WTC11 (cell line): ENCODE data around the gene SPDL1. TPM values are rescaled to one million over a fixed set of nuclear protein-coding genes. Genes with fewer than 3 reads are reported as not detected.

ENCODE experiments used
- ATAC-seq: fragments of 200-7000 bp; cut with Tn5 transposase; 2 replicates; pipeline ENCODE4 v1.10.0; 2021; ENCODE audit warnings: mild to moderate bottlenecking, moderate library complexity
- CTCF ChIA-PET: fragments of 300-600 bp; sonication (Branson Sonifier 250); formaldehyde crosslinking; loops from one replicate; lab custom pipeline; 2021; ENCODE audit warnings: antibody characterized with exemption; lab: Charles Lee
- POLR2A ChIA-PET: fragments of 350-600 bp; sonication (Branson Sonifier 250); formaldehyde crosslinking; loops from one replicate; lab custom pipeline; 2021; ENCODE audit warnings: antibody characterized with exemption; lab: Charles Lee
- DNase-seq: peaks from one replicate; pipeline ENCODE4 v3.0.0; 2021; ENCODE audit warnings: low spot score
- H3K27ac Mint-ChIP-seq: 2 replicates; pipeline ENCODE4 v1.8.0; 2021; ENCODE audit warnings: mixed read lengths
- H3K27me3 Mint-ChIP-seq: 2 replicates; pipeline ENCODE4 v1.8.0; 2021; ENCODE audit warnings: low read depth, mild to moderate bottlenecking, moderate library complexity, mixed read lengths
- H3K36me3 Mint-ChIP-seq: 2 replicates; pipeline ENCODE4 v1.8.0; 2021; ENCODE audit warnings: mixed read lengths
- H3K4me1 Mint-ChIP-seq: 2 replicates; pipeline ENCODE4 v1.8.0; 2022; ENCODE audit warnings: mixed read lengths
- H3K4me3 Mint-ChIP-seq: 2 replicates; pipeline ENCODE4 v1.8.0; 2021; ENCODE audit warnings: mild to moderate bottlenecking, moderate library complexity, mixed read lengths
- H3K9me3 Mint-ChIP-seq: 2 replicates; pipeline ENCODE4 v1.8.0; 2021; ENCODE audit warnings: mixed read lengths
- ATF1 ChIP-seq: sonication (generic); formaldehyde crosslinking; IDR thresholded peaks from 2 replicates; pipeline ENCODE4 v1.8.1; 2023; ENCODE audit warnings: mild to moderate bottlenecking, moderate library complexity, missing genetic modification reagents
- CBFB ChIP-seq: sonication (generic); formaldehyde crosslinking; IDR thresholded peaks from 2 replicates; pipeline ENCODE4 v1.8.1; 2022; ENCODE audit warnings: mild to moderate bottlenecking, low read depth, missing genetic modification reagents
- CREB1 ChIP-seq: sonication (generic); formaldehyde crosslinking; IDR thresholded peaks from 2 replicates; pipeline ENCODE4 v1.8.0; 2023; ENCODE audit warnings: mild to moderate bottlenecking, missing genetic modification reagents
- E2F4 ChIP-seq: sonication (generic); formaldehyde crosslinking; IDR thresholded peaks from 2 replicates; pipeline ENCODE4 v1.8.1; 2022; ENCODE audit warnings: low read depth, mild to moderate bottlenecking, moderate library complexity, missing genetic modification reagents, borderline replicate concordance
- ESRRA ChIP-seq: sonication (generic); formaldehyde crosslinking; IDR thresholded peaks from 2 replicates; pipeline ENCODE4 v1.8.1; 2022; ENCODE audit warnings: mild to moderate bottlenecking, missing genetic modification reagents, borderline replicate concordance
- FOXP1 ChIP-seq: sonication (generic); formaldehyde crosslinking; IDR thresholded peaks from 2 replicates; pipeline ENCODE4 v1.8.0; 2022; ENCODE audit warnings: missing genetic modification reagents, mild to moderate bottlenecking, moderate library complexity, borderline replicate concordance
- HMGXB4 ChIP-seq: sonication (generic); formaldehyde crosslinking; IDR thresholded peaks from 2 replicates; pipeline ENCODE4 v1.8.1; 2023; ENCODE audit warnings: mild to moderate bottlenecking, moderate library complexity, missing genetic modification reagents
- JUN ChIP-seq: sonication (generic); formaldehyde crosslinking; IDR thresholded peaks from 2 replicates; pipeline ENCODE4 v1.8.0; 2023; ENCODE audit warnings: mild to moderate bottlenecking, missing genetic modification reagents
- NFATC4 ChIP-seq: fragments of 250-450 bp; sonication (Bioruptor Pico); IDR thresholded peaks from 2 replicates; pipeline ENCODE4 v1.9.0; 2021; ENCODE audit warnings: mild to moderate bottlenecking
- NFE2L1 ChIP-seq: sonication (generic); formaldehyde crosslinking; IDR thresholded peaks from 2 replicates; pipeline ENCODE4 v1.8.1; 2023; ENCODE audit warnings: missing genetic modification reagents
- NR1H2 ChIP-seq: sonication (generic); formaldehyde crosslinking; IDR thresholded peaks from 2 replicates; pipeline ENCODE4 v1.9.0; 2021; ENCODE audit warnings: mild to moderate bottlenecking, moderate library complexity, missing genetic modification reagents
- SMAD3 ChIP-seq: sonication (generic); formaldehyde crosslinking; IDR thresholded peaks from 2 replicates; pipeline ENCODE4 v1.8.0; 2022; ENCODE audit warnings: missing genetic modification reagents, mild to moderate bottlenecking, borderline replicate concordance
- SP1 ChIP-seq: sonication (generic); formaldehyde crosslinking; conservative IDR thresholded peaks from 2 replicates; pipeline ENCODE4 v1.8.1; 2022; ENCODE audit warnings: missing genetic modification reagents
- USF2 ChIP-seq: sonication (generic); formaldehyde crosslinking; IDR thresholded peaks from 2 replicates; pipeline ENCODE4 v1.8.1; 2023; ENCODE audit warnings: mild to moderate bottlenecking, missing genetic modification reagents, moderate library complexity
- total RNA-seq: library from RNA; stranded (reverse); gene quantifications from 3 replicates; pipeline ENCODE4 v1.2.3, GENCODE V29; 2021
- TF ChIP-seq, protein P1 (sequence below): fragments of 250-450 bp; sonication (Bioruptor Pico); IDR thresholded peaks from 2 replicates; pipeline ENCODE4 v1.9.0; 2021; ENCODE audit warnings: mild to moderate bottlenecking
- TF ChIP-seq, protein P2 (sequence below): sonication (generic); formaldehyde crosslinking; IDR thresholded peaks from 2 replicates; pipeline ENCODE4 v1.8.1; 2022; ENCODE audit warnings: low read depth, missing genetic modification reagents, borderline replicate concordance
- TF ChIP-seq, protein P3 (sequence below): fragments of 250-450 bp; sonication (Bioruptor Pico); IDR thresholded peaks from 2 replicates; pipeline ENCODE4 v1.9.0; 2021; ENCODE audit warnings: moderate library complexity, mild to moderate bottlenecking, inconsistent platforms, borderline replicate concordance
- TF ChIP-seq, protein P4 (sequence below): sonication (generic); formaldehyde crosslinking; IDR thresholded peaks from 2 replicates; pipeline ENCODE4 v1.8.1; 2022; ENCODE audit warnings: mild to moderate bottlenecking, moderate library complexity, missing genetic modification reagents
- TF ChIP-seq, protein P5 (sequence below): sonication (generic); formaldehyde crosslinking; IDR thresholded peaks from 2 replicates; pipeline ENCODE4 v1.8.1; 2023; ENCODE audit warnings: mild to moderate bottlenecking, missing genetic modification reagents, moderate library complexity
- TF ChIP-seq, protein P6 (sequence below): sonication (generic); formaldehyde crosslinking; IDR thresholded peaks from 2 replicates; pipeline ENCODE4 v1.8.0; 2022; ENCODE audit warnings: mild to moderate bottlenecking, missing genetic modification reagents
- TF ChIP-seq, protein P7 (sequence below): sonication (generic); formaldehyde crosslinking; IDR thresholded peaks from 2 replicates; pipeline ENCODE4 v1.8.1; 2023; ENCODE audit warnings: mild to moderate bottlenecking, missing genetic modification reagents

The SPDL1 gene
- total RNA-seq, 1 experiment from 2014 or later = 35.1 TPM

GRCh38 chr5:169636477-169637084 lies 53.0 kb downstream of the SPDL1 start (continued):
- TF ChIP-seq, protein P1, sequence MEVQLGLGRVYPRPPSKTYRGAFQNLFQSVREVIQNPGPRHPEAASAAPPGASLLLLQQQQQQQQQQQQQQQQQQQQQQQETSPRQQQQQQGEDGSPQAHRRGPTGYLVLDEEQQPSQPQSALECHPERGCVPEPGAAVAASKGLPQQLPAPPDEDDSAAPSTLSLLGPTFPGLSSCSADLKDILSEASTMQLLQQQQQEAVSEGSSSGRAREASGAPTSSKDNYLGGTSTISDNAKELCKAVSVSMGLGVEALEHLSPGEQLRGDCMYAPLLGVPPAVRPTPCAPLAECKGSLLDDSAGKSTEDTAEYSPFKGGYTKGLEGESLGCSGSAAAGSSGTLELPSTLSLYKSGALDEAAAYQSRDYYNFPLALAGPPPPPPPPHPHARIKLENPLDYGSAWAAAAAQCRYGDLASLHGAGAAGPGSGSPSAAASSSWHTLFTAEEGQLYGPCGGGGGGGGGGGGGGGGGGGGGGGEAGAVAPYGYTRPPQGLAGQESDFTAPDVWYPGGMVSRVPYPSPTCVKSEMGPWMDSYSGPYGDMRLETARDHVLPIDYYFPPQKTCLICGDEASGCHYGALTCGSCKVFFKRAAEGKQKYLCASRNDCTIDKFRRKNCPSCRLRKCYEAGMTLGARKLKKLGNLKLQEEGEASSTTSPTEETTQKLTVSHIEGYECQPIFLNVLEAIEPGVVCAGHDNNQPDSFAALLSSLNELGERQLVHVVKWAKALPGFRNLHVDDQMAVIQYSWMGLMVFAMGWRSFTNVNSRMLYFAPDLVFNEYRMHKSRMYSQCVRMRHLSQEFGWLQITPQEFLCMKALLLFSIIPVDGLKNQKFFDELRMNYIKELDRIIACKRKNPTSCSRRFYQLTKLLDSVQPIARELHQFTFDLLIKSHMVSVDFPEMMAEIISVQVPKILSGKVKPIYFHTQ (CRISPR knock-in tag) = no peak
- TF ChIP-seq NR1H2 (CRISPR knock-in tag) (no peak), ESRRA (CRISPR knock-in tag) (no peak)

- DNase-seq (peak; percentile 40), ATAC-seq (peak; percentile 72)
- H3K36me3 Mint-ChIP-seq = peaks cover 17% of the 10 kb centered on the region
- H3K9me3 Mint-ChIP-seq = peaks cover 22% of the 10 kb centered on the region
- ChIA-PET POLR2A (no interaction called here), CTCF (interaction anchor here (0.8 kb wide), 1 partner anchor 343 kb away, joined by 4 read pairs; the partner anchor contains the start of gene INSYN2B)
- no peak within 1 kb of the TSS for H3K27ac Mint-ChIP-seq
- H3K4me3 Mint-ChIP-seq = peak within 1 kb of the TSS; percentile 90
- peaks cover 30% of the 10 kb centered on the region for H3K27me3 Mint-ChIP-seq
- peaks cover 22% of the 10 kb centered on the region for H3K4me1 Mint-ChIP-seq
- TF ChIP-seq, protein P2, sequence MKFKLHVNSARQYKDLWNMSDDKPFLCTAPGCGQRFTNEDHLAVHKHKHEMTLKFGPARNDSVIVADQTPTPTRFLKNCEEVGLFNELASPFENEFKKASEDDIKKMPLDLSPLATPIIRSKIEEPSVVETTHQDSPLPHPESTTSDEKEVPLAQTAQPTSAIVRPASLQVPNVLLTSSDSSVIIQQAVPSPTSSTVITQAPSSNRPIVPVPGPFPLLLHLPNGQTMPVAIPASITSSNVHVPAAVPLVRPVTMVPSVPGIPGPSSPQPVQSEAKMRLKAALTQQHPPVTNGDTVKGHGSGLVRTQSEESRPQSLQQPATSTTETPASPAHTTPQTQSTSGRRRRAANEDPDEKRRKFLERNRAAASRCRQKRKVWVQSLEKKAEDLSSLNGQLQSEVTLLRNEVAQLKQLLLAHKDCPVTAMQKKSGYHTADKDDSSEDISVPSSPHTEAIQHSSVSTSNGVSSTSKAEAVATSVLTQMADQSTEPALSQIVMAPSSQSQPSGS = no peak
- 0 out of 2 replicates have a peak, but pooled peaks have one; percentile 31 for TF ChIP-seq ATF1 (CRISPR knock-in tag)
- 0 out of 2 replicates have a peak, but pooled peaks have one; percentile 34 for TF ChIP-seq HMGXB4
- no peak for TF ChIP-seq NFATC4 (CRISPR knock-in tag)
- TF ChIP-seq, protein P3, sequence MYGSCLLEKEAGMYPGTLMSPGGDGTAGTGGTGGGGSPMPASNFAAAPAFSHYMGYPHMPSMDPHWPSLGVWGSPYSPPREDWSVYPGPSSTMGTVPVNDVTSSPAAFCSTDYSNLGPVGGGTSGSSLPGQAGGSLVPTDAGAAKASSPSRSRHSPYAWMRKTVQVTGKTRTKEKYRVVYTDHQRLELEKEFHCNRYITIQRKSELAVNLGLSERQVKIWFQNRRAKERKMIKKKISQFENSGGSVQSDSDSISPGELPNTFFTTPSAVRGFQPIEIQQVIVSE (CRISPR knock-in tag) = no peak
- no peak for TF ChIP-seq USF2 (CRISPR knock-in tag)
- no peak for TF ChIP-seq CBFB (CRISPR knock-in tag)
- 0 out of 2 replicates have a peak, but pooled peaks have one; percentile 12 for TF ChIP-seq JUN
- no peak for TF ChIP-seq CREB1 (CRISPR knock-in tag)
- TF ChIP-seq, protein P4, sequence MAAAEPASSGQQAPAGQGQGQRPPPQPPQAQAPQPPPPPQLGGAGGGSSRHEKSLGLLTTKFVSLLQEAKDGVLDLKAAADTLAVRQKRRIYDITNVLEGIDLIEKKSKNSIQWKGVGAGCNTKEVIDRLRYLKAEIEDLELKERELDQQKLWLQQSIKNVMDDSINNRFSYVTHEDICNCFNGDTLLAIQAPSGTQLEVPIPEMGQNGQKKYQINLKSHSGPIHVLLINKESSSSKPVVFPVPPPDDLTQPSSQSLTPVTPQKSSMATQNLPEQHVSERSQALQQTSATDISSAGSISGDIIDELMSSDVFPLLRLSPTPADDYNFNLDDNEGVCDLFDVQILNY (CRISPR knock-in tag) = peak; percentile 80; the same call in 1 of the 2 replicates
- TF ChIP-seq SMAD3 (CRISPR knock-in tag) = no peak
- TF ChIP-seq NFE2L1 (CRISPR knock-in tag) = peak; percentile 66; the same call in 1 of the 2 replicates
- TF ChIP-seq SP1 (CRISPR knock-in tag) = peak; percentile 57
- TF ChIP-seq E2F4 = peak; percentile 87
- TF ChIP-seq, protein P5, sequence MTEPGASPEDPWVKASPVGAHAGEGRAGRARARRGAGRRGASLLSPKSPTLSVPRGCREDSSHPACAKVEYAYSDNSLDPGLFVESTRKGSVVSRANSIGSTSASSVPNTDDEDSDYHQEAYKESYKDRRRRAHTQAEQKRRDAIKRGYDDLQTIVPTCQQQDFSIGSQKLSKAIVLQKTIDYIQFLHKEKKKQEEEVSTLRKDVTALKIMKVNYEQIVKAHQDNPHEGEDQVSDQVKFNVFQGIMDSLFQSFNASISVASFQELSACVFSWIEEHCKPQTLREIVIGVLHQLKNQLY (CRISPR knock-in tag) = no peak
- TF ChIP-seq, protein P6, sequence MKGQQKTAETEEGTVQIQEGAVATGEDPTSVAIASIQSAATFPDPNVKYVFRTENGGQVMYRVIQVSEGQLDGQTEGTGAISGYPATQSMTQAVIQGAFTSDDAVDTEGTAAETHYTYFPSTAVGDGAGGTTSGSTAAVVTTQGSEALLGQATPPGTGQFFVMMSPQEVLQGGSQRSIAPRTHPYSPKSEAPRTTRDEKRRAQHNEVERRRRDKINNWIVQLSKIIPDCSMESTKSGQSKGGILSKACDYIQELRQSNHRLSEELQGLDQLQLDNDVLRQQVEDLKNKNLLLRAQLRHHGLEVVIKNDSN (CRISPR knock-in tag) = peak; percentile 17; the same call in 1 of the 2 replicates
- TF ChIP-seq FOXP1 = peak; percentile 82; the same call in 1 of the 2 replicates
- TF ChIP-seq, protein P7, sequence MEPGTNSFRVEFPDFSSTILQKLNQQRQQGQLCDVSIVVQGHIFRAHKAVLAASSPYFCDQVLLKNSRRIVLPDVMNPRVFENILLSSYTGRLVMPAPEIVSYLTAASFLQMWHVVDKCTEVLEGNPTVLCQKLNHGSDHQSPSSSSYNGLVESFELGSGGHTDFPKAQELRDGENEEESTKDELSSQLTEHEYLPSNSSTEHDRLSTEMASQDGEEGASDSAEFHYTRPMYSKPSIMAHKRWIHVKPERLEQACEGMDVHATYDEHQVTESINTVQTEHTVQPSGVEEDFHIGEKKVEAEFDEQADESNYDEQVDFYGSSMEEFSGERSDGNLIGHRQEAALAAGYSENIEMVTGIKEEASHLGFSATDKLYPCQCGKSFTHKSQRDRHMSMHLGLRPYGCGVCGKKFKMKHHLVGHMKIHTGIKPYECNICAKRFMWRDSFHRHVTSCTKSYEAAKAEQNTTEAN (CRISPR knock-in tag) = peak; percentile 57; the same call in 1 of the 2 replicates
These were observed 53.5 kb downstream of the SPDL1 start, which contains the start of gene DOCK2 for GRCh38 chr5:169637085-169637548. Gene DOCK2 (plus strand): TSS chr5:169637275. CDS start chr5:169637327, 52 bp downstream.
